ENCODE data around the gene LAMTOR4. TPM values are rescaled to one million over a fixed set of nuclear protein-coding genes. Genes with fewer than 3 reads are reported as not detected.
A peak's percentile ranks its signal among the peaks of the same experiment; 100 is the strongest.

LAMTOR4 gene
- total RNA-seq, 4 donors from 2014 or later, result 109 to 228 (median 148) TPM

DNA sequence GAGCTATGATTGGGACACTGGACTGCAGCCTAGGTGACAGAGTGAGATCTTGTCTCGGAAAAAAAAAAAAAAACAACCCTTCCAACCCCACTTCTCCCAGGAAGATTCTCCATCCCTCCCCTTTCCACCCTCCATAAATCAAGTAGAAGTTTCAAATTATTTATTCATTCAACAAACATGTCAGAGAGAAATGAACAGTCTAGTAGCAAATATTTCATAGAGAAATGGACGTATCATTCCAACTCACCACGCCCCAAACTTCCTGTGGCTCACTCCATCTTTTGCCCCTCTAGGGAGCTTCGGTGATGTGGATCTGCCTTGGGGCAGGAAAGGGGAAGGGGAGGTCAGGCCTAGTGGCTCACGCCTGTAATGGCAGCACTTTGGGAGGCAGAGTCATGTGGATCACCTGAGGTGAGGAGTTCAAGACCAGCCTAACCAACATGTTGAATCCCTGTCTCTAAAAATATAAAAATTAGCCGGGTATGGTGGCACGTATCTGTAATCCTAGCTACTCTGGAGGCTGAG, 10.4 kb downstream of the LAMTOR4 start:
- Histone ChIP-seq H3K4me3 (peak overlapping the region; percentile 55 to 81), H3K27me3 (no peaks in the 10 kb centered on the region), H3K4me1 (peaks cover 0 to 36% (median 14%) of the 10 kb centered on the region in 3 donors), H3K36me3 (peaks cover 0 to 31% of the 10 kb centered on the region in 2 donors), H3K27ac (peak overlapping the region in 3 of 4 donors; percentile 84 to 89 (median 85)), H3K9me3 (no peaks in the 10 kb centered on the region)
- TF ChIP-seq EP300 (IDR thresholded peaks at IDR 0.05), result no peak
- no peak for TF ChIP-seq POLR2AphosphoS5 (IDR thresholded peaks at IDR 0.05)
- TF ChIP-seq, protein P1, sequence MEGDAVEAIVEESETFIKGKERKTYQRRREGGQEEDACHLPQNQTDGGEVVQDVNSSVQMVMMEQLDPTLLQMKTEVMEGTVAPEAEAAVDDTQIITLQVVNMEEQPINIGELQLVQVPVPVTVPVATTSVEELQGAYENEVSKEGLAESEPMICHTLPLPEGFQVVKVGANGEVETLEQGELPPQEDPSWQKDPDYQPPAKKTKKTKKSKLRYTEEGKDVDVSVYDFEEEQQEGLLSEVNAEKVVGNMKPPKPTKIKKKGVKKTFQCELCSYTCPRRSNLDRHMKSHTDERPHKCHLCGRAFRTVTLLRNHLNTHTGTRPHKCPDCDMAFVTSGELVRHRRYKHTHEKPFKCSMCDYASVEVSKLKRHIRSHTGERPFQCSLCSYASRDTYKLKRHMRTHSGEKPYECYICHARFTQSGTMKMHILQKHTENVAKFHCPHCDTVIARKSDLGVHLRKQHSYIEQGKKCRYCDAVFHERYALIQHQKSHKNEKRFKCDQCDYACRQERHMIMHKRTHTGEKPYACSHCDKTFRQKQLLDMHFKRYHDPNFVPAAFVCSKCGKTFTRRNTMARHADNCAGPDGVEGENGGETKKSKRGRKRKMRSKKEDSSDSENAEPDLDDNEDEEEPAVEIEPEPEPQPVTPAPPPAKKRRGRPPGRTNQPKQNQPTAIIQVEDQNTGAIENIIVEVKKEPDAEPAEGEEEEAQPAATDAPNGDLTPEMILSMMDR (IDR thresholded peaks at IDR 0.05), result no peak
- TF ChIP-seq POLR2A (IDR thresholded peaks at IDR 0.05), result no peak
- ATAC-seq, result no peak
- 28 to 60% methylated on average over 3 to 7 of the region's 7 CpGs for WGBS, 2 donors (ENCODE audit: low coverage in 1 of 2)

DNA sequence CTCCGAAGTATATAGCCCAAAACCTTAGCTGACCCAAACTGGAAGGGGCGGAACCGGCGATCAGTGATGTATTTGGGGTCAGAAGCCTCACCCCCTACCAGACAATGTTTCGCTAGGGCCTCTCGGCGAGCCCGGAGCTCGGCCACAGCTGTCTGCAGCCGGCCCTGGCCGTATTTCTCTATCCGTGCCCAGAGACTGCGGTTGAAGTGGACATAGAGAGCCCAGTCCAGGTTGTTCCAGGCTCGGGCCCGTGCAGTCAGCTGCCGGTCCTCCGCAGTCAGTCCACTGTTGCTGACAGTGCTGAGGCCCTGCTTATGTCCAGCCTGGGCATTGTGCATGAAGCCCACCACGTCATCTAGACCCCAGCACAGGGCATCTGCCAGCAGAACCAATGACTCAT, 11.3 kb downstream of the LAMTOR4 start:
- H3K27me3 ChIP-seq, result no peaks in the 10 kb centered on the region
- no peaks in the 10 kb centered on the region for H3K9me3 ChIP-seq
- H3K27ac ChIP-seq, result no peak overlapping the region
- H3K4me3 ChIP-seq, result no peak overlapping the region
- peaks cover 0 to 28% (median 14%) of the 10 kb centered on the region in 3 donors for H3K4me1 ChIP-seq
- no peak for ATAC-seq
- 100% methylated on average over 2 of the region's 18 CpGs; no CpG with 5 or more reads in 1 of the 2 donors for WGBS, 2 donors (ENCODE audit: low coverage in 1 of 2)
- TF ChIP-seq EP300 (IDR thresholded peaks at IDR 0.05), result no peak
- no peak for TF ChIP-seq POLR2AphosphoS5 (IDR thresholded peaks at IDR 0.05)
- no peak for TF ChIP-seq POLR2A (IDR thresholded peaks at IDR 0.05)
- TF ChIP-seq, protein P1 (IDR thresholded peaks at IDR 0.05), result no peak
- H3K36me3 ChIP-seq, result peaks cover 0 to 22% of the 10 kb centered on the region in 2 donors

DNA sequence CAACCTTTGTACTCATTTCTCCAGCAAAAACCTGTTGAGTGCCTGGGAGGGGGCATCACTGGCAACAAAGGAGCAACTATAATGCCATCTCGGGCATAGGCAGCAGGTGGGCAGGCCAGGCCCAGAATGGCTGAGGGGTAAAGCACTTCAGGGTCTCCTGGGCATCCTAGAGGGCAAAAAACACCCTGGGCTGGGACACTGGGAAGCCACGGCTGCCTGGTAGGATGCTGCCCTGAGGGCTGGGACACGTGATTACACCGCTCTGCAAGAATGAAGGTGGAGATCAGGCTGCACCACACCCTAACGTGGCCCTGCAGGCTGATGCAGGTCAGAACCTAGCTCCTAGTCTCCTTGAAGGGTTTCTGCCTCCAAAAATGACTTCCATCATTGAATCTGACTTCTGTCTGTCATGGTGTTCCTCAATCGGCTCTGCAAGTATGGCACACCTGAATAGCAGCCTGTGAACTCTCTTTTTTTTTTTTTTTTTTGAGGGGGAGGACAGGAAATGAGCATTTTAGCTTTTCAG, 14.4 kb downstream of the LAMTOR4 start:
- no peak for ATAC-seq
- H3K36me3 ChIP-seq, result no peaks in the 10 kb centered on the region
- 74 to 100% methylated on average over 2 to 5 of the region's 6 CpGs for WGBS, 2 donors (ENCODE audit: low coverage in 1 of 2)
- TF ChIP-seq EP300 (IDR thresholded peaks at IDR 0.05) (no peak), POLR2AphosphoS5 (IDR thresholded peaks at IDR 0.05) (no peak), POLR2A (IDR thresholded peaks at IDR 0.05) (no peak)
- TF ChIP-seq, protein P1 (IDR thresholded peaks at IDR 0.05), result no peak
- no peaks in the 10 kb centered on the region for H3K9me3 ChIP-seq
- no peak overlapping the region for H3K27ac ChIP-seq
- H3K4me1 ChIP-seq, result peaks cover 0 to 23% (median under 1%) of the 10 kb centered on the region in 3 donors
- H3K4me3 ChIP-seq, result no peak overlapping the region
- H3K27me3 ChIP-seq, result peaks cover 20% of the 10 kb centered on the region

DNA sequence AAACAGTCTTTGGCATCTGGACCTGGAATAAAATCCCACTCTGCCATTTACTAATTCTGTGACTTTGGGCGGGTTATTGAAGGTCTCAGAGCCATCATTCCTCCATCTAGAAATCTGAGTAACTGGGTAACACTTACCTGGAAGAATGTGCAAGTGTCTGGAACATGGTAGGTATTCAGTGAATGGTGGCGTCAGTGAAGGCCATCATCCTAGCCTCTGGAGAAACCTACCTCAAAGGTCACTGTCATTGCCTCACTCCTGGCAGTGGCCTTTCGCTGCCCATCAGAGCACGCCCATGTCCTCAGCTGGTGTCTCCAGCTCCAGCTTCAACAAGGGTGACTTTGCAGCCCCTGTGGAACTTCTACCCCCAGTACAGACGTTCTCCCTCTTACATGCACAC, 15.2 kb downstream of the LAMTOR4 start:
- peaks cover 23% of the 10 kb centered on the region for H3K27me3 ChIP-seq
- no peak overlapping the region for H3K27ac ChIP-seq
- WGBS, 2 donors (ENCODE audit: low coverage in 1 of 2), result 89 to 100% methylated on average over 1 to 5 of the region's 5 CpGs
- no peaks in the 10 kb centered on the region for H3K36me3 ChIP-seq
- TF ChIP-seq EP300 (IDR thresholded peaks at IDR 0.05) (no peak), POLR2AphosphoS5 (IDR thresholded peaks at IDR 0.05) (no peak), POLR2A (IDR thresholded peaks at IDR 0.05) (no peak)
- TF ChIP-seq, protein P1 (IDR thresholded peaks at IDR 0.05), result no peak
- H3K9me3 ChIP-seq, result no peaks in the 10 kb centered on the region
- H3K4me1 ChIP-seq, result peaks cover 0 to 26% (median 0%) of the 10 kb centered on the region in 3 donors
- ATAC-seq, result no peak
- H3K4me3 ChIP-seq, result no peak overlapping the region

Data from gastroesophageal sphincter (tissue), 4 donors.